HG02938 (cell line): ENCODE measurements around the gene PCSK6.
"Not testable (repeated sequence)": the region's sequence is repeated elsewhere in the genome, so short reads cannot be mapped to it uniquely, and the experiment has no call there.

Experiments
- ATAC-seq: cut with Tn5 transposase; IDR thresholded peaks from one replicate; pipeline ENCODE4 v1.9.1; 2021; ENCODE audit warnings: mild to moderate bottlenecking, moderate library complexity; ENCODE audit not compliant: unreplicated experiment

PCSK6 gene

DNA sequence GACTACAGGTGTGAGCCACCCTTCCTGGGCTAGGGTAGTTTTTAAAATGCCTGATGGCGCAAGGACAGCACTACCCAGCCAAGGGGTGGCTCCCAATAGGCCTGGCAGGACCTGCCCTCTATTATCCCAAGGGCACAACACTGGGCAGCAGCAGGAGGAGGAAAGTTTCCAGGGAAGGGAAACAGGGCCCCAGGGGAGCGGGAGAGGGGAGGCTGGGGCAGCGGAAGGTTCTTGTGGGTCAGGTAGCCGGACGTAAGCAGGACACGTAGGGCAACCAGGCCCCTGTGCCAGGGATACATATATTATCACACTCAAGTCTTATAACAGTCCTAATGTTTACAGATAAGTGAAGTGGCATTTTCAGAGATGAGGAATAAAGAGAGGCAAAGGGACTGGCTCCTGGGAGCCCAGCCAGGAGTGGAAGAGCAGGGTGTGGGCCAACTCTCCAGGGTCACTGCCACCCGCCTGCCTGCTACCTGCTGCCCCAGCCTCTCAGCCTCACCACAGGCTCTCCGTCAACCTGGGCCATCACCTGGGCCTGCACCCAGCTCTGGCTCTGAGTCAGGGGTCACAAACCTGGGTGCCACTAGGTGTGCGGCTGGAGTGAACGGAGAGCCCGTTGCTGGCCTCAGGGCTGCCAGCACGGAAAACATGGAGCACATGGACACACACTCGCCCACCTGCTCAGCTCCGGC, 121.3 kb downstream of the PCSK6 start:
- no peak for ATAC-seq

DNA sequence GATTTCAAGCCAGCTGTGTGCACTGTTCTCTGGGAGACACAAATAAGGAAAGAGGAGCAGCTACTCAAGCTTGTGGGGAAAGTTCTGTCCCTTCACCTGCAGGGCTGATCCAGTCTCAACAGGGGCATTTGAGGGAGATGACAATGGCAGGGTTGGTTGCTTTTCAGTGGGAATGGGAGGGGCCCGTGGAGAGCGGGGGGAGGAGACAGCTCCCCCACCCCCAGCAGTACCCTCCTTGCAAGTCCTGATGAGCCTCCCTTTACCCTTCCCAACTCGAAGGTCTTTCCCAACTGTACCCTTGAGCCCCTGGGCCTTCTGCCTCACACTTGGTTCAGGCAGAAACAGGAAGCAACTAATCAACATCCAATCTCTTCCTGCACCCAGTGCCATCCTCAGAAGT, 122.7 kb downstream of the PCSK6 start:
- ATAC-seq = no peak

DNA sequence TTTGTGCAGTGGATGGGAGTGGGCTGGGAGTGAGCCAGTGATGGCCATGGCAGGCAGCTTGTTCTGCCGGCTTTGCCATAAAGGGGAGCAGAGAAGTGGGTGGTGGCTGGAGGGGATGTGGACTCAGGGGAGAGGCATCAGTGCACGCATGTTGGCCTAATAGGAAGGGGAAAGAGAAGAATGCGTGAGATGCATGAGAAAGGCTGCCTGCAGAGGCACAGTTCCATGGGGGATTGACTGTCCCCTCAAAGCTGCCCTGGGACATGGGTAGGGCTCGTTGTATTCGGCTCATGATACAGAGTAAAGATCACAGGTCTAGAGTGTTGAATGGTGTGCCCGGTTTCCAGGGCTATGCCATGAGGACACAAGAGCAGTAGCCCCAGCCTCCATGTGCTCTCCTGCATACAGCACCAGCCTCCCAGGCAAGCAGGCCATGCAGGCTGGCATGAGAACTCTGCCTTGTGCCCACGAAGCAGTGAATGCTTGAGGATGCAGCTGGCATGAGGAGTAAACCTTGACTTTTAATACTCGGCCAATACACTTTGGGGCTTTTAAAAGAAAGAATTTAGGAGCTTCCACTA, 126.4 kb downstream of the PCSK6 start:
- no peak for ATAC-seq

DNA sequence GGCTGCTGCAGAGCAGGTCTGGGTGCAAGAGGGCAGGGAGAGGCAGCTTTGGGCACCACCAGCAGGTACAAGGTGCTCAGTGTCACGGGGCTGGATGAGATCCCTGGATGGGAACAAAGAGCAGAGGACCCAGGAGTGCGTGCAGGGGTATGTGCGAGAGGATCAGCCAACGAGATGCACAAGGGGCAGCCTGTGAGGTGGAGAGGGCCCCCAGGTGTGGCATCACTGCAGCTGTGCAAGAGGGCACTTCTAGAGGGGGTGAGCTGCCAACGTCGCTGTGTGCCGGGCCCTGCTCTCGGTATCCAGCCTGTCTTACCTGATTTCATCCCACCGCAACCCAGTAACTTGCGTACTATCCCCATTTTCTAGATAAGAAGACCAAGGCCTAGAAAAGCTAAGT, 127.1 kb downstream of the PCSK6 start:
- ATAC-seq = no peak

DNA sequence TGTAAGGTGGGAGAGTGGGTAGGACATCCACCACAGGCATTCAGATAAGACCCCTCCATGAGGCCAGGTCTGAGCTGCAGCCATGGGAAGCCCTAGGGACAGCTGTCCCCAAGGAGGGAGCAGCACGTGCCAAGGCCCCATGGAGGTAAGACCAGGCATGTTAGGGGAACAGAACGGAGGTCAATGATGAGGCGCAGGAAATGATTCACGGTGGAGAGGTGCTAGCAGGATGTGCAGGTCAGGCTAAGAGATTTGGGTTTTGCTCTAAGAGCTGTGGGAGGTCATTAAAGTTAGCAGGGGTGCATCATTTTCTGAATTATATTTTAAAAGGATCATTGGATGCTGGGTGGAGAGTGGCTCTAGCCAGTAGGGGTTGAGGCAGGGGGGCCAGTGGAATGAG, 128.1 kb downstream of the PCSK6 start:
- ATAC-seq = no peak

DNA sequence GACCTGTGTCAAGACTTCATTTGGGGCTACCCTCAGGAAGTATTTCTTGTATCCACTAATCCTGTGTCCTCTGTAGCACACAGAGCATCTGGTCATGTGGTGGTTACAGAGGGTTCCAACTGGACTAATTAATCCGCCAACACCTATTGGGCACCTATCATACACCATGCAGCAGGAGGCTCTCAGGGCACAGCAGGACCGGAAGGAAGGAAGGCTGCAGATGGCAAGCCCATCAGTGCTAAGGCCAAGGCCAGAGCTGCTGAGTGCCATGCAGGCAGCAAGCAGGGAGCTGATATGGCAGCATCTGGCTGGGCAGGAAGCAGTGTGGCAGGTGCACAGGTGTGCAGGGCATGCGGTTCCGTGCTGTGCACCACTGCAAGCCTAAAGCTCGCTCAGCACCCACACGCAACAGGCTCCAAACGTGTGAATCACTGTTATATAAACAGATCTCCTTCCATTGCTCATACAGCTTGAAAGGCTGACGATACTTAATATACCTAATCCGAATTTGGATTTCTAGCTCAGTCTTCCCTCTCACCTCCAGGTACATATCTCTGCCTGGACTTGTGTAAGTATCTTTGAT, 130.1 kb downstream of the PCSK6 start:
- ATAC-seq = no peak

DNA sequence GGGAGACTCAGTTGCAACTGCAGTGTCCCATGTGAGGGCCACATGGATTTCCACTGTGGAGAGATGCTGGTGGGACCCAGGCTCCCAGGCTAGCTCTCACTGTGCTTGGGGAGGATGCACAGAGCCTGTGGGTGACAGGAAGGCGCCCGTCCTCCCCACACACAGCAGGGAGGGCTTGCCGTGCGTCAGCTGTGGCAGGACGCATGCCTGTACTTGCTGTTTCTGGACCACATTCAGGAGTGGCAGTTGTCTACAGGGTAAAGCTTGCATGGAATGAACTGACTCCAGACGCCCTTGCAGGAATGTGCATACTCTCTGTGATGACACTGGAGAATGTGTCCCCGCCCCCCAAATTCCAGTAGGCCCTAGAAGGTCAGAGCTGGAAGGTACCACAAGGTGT, 130.6 kb downstream of the PCSK6 start:
- ATAC-seq = no peak

DNA sequence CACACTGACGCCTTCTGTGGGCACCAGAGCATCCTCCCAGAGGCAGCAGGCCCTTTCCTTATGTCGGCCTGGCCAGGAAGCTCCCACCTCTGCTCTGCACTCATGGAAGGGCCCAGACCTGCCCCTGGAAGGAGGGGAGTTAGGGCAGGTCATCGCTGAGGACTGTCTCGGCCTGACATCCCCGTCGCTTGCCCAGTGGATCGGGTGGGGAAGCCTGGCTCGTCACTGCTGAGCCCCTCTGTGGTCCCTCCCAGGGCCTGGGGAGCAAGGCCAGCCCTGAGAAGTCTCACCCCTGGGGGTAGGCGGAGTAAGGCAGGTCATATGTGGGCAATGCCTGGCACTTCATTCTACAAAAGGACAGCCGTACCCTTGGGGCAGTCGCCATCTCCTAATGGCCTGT, 131.6 kb downstream of the PCSK6 start:
- no peak for ATAC-seq

DNA sequence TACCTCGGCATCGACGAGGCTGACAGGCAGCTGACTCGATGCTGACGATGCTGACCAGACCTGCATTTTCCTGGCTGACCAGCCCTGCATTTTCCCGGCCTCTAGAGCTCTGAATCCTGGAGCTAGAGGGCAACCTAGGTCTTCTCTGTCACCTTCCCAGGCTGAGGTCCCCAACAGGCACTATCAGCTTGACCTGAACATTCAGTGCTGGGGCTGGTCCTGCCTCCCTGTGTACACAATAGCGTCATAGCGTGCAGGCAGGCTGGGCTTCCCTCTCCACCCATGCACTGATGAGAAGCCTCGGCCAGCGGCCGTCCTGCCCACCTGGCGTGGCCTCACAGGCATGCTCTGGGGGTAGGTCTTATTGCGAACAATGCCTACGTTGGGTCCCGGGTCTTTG, 132.2 kb downstream of the PCSK6 start:
- no peak for ATAC-seq

DNA sequence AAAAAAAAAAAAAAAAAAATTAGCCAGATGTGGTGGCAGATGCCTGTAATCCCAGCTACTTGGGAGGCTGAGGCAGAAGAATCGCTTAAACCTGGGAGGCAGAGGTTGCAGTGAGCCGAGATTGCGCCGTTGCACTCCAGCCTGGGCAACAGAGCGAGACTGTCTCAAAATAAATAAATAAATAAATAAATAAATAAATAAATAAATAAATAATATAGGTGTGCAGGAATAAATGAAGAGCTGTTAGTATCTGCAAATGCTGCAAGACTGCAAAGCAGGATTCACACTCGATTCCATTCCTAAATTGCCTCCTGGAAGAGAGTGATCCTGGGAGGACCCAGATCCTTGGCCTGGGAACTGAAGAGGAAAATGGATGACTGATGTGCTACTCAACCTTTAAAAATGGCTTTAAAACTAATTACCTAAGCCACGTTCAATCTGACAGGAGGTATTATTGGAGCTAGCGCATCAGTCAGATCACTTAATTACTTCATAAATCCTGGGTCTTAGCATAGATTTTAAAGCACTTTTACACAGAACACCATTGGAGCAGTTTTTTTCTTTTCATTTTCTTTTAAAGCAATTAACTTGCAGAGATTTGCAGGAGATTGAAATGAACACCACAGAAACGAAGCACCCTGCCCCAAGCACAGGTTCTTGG, 132.9 kb downstream of the PCSK6 start:
- ATAC-seq = not testable (repeated sequence)

DNA sequence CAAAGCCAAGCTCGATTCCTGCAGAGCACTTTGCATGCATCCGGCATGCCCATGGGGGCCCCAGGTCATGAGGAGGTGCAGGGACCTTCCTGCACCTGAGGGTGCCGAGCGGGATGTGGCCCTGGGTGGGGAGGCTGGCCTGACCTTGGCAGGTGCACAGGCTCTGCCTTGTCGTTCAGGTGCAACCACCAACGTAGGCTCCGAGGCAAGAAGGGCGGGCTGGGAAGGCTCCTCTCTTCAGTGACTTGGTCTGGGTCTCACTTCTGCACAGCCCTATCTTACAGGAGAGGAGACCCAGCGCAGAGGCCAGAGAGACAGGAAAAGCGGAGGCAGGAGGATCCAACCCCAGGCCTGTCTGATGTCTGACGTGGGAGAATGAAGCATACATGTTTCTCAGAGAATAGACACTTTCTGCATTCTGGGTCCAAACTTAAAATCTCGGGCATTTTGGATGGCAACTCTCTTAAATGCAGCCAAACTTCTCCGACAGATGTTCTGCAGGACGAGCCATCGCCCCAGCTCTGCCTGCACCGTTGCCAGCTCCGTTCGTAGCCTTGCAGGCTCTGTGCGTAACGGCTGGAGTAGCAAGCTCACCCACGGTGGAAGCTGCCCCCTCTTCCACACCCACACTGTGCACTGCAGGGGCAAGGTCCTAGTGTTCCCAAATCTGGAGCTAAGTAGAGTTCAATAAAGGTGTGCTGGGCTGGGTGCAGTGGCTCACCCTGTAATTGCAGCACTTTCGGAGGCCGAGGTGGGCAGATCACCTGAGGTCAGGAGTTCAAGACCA, 133.6 kb downstream of the PCSK6 start:
- no peak for ATAC-seq

DNA sequence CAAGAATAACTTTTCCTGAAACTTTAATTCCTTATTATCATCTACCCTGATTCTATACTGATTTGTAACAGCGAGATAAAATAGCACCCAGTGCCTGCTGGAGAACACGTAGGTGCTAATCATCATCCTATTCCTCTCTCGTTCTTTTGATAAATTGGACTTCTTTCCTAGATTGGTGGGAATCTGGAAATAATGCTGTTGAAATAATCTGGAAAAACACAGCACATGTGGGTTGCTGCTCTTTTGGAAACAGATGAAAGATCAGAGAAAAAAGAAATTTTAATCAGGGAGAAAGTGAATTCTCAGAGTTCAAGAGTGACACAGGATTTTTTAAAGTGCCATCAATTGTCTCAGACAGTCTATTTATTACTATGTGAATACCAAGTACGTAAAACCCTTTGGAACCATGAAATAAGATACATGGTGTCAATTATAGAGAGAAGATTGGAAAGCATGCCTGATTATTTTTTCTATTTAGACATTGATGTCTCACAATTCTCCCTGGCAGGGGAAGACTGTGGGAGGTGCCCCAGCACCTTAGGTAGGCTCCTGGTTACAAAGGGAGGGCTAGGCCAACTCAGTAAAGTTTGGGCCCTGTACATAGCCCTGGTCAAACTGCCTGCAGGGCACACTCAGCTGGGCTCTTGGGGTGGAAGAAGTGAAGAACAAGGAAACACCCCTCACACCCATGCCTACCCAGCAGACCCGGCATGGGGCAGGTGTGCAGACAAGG, 134.4 kb downstream of the PCSK6 start:
- no peak for ATAC-seq

DNA sequence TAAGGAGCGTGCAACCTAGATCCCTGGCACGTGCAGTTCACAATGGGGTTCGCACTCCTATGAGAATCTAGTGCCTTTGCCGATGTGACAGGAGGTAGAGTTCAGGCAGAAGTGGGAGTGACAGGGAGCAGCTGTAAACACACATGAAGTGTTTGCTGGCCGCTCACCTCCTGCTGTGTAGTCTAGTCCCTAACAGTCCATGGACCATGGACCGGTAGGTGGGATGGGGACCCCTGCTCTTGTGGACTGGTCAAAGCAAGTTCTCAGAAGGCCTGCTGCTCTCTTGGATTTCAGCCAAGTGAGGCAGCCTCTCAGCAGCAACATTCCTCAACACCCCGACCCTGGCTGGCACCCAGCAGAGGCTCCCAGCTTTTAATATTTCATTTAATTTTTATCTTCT, 136.3 kb downstream of the PCSK6 start:
- ATAC-seq = no peak

DNA sequence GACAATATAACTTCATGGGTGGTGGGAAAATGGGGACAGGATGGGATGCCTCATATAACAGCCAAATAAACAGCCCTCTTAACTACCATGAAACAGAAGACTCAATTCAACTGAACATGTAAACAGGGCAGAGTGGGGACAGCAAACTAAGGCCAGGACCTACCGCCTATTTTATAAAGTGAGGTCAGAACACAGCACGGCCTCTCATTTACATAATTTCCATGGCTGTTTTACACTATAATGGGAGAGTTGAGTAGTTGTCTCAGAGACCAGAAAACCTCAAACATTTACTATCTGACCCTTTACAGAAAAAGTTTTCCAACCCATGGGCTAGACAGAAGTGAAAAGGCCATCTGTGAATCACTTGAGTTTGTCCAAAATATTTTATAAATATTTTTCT, 137.8 kb downstream of the PCSK6 start:
- no peak for ATAC-seq

DNA sequence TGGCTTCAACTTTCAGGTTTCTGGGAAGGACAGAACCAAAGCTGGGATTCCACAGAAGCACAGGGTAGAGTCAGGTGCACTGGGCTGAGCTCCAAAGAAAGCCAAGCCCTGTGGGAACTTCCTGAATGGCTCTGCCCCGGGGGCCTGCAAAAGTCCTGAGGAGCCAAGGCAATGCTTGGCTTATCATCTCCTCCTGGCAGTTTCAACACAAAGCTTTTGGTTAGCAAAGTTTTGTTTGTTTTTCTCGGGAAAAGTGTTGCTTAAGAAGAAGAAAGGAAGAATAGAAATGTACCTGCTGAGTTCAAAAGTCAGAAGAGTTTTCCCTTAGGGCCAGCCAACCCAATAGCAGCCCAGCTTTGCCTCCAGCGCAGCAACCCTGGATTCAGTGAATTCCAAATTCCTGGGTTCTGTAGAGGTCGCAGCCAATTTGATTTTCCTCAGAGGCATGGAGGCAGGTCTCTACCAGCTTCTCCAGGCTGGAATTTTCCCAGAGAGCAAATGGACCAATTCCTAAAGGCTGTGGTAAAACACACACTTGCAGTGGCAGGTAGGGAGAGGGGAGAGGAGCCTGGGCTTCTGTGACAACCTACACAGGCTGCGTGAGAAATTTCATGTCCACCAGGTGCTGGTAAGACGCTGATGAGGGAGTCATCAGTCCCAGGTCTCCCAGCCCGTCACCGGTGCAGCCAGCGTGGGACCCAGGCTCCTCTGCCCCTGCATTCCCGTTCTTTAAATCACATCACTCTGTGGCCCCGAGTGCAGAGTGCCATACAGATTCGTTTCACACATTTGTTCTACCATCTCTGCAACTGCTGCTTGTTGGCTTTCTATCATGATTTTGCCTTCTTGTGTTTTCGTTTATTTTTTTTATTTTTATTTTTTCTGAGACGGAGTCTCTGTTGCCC, 140.2 kb downstream of the PCSK6 start:
- no peak for ATAC-seq

DNA sequence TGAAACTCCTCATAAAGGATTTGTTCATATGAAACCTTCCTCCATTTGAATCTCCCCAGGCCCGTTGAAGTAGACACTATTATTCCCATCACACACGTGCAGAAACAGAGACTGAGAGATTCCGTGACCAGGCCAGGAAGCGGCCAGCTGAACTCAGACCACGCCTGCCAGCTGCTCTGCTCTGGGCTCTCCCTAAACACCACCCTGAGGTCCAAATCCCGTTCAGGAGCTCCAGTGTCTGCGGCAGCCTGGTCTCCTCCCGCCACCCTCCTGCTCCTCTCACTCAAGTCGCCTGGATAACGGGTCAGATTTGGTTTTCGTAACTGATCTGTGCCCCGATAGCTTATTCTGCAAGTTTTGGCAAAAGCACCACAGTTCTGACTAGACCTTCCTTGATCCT, 140.9 kb downstream of the PCSK6 start:
- no peak for ATAC-seq

DNA sequence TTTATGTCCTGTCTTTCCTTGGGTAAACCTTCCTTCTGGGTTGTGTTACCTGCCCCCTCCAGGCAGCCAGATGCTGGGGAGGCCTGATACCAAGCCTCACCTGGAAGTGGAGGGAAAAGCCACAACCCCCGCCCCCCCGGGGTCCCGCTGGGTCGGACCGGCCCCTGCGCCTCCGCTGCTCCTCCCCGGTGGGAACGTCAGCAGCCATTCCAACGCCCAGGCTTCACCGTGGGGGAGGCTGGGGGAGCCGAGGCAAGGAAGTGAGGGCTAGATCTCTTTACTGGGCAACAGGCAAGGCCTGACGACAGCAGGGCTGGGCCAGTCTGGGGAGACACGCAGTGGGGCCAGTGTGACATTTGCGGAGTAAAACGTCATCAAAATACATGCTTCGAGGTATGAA, 141.5 kb downstream of the PCSK6 start:
- no peak for ATAC-seq

DNA sequence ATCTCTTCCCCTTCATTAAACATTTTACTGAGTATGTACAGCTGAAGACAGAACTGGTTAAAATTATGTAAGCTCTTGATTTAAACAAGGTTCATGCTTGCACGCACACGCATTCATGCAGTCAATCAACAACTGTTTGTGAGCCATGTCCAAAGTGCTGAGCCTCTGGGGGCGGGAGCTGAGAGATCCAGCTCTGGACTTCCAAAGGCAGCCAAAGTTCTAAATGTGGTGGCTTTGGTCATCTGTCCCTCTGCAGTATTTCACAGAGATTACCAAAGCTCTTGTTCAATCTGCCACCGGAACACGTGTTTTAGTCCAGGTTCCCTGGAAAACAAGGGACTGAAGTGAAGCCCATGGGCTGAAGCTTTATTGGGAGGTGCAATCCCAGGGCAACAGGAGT, 142.1 kb downstream of the PCSK6 start:
- ATAC-seq = no peak

DNA sequence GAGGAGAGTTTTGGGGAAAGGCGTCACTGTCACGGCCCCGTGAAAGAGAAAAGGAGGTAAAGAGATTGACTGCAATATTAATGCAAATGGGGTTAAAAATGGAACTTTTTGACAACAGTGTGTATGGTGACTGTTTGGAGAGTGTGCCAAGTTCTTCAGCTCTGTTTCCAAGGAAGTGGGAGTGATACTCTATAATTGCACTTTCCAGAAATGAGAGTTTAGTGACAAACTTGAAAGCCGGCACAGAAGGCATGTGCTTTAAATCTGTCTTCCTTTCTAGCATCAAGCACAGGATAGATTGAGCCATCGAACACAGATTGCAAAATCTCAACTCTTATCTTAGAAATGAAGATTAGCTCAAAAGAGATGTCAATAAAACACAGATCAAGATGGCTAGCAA, 142.6 kb downstream of the PCSK6 start:
- ATAC-seq = no peak

DNA sequence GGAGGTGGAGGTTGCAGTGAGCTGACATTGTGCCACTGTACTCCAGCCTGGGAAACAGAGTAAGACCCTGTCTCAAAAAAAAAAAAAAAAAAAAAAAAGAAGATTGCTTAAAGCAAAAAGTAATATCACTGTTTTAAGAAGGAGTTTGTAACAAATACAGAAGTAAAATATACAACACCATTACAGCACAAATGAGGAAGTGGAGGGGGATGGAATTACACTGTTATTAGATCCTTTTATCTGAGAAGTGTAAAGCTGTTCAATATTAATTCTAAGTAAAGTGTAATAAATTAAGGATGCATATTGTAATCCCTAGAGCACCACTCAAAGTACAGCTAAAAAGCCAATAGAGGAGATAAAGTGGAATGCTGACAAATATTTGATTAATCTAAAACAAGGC, 147.5 kb downstream of the PCSK6 start:
- ATAC-seq = no peak
